Measurements from ENCODE around the gene ZNF423. TPM values are rescaled to one million over a fixed set of nuclear protein-coding genes. Genes with fewer than 3 reads are reported as not detected.

ZNF423 gene
- total RNA-seq, 6 experiments from 2014 or later = 0.43 to 1.2 (median 0.89) TPM

DNA sequence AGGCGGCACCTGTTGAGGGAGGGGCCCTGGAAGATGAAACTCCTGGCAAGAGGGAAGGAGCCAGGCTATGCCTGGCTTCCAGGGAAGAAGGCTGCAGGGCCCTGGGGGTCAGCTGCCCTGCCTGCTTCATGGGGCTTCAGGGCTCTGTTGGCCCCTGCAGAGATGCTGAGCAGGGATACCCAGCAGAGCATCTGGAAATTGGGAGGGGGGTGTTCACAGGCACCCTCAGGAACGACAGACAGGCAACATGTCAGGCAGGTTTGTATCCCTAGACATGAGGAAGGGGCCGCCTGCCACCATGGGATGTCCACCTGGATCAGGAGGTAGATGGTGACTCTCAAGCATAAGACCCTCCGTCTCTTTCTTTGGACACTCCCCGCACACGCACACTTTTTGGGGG is 13.8 kb upstream of the ZNF423 start:
- Histone ChIP-seq H3K4me1 (no peaks in the 10 kb centered on the region), H3K4me3 (no peak overlapping the region), H3K36me3 (no peaks in the 10 kb centered on the region), H3K9me3 (no peaks in the 10 kb centered on the region), H3K27ac (no peak overlapping the region), H3K27me3 (no peaks in the 10 kb centered on the region)
- DNase-seq (no peak), ATAC-seq (no peak)
- whole genome bisulfite sequencing (ENCODE audit: insufficient coverage, low coverage, low lambda C conversion rate, missing lambda C conversion rate) = 100% methylated on average over 2 of the region's 6 CpGs
- TF ChIP-seq POLR2A (IDR thresholded peaks at IDR 0.05) (no peak), CTCF (IDR thresholded peaks at IDR 0.05) (no peak)
- intact Hi-C loops (cut with DNase I) = no loop called here

DNA sequence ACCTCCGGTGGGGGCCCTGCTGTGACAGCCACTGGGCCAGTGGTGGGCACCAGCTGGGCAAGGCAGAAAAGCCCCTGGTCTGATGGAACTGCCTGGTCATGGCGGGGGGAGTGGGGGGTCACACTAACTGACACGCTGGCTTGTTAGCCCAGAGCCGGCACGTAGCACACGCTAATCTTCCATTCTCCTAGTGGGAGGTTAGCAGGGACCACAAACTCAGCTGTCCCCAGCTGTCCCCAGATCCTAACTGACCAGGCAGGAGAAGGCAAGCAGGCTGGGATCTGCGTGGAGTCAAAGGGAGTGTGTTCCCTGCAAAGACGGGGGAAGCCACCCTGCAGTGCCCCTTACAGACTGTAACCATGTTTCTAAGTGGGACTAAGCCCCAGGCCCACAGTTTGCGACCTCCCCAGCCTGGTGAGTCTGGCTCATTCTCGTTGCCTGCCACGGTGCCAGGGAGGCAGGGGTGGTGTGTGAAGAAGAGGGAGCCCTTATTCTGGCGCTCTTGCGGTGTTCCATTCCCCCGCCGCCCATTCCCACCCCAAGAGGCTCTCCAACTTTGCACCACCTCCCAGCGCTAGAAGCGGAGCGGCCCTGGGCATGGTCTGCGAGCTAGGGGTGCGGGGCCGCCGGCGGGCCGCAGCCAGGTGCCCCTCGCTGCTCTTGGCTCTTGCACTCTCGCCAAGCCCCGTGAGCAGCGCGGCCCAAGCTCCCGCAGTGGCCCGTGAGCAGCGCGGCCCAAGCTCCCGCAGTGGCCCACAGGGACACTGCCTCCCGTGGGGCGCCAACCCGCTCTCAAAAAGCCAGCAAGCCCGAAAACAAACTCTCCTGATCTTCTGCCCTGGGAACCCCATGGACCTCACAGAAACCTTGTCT is 12.1 kb upstream of the ZNF423 start:
- no peak overlapping the region for H3K4me3 ChIP-seq
- TF ChIP-seq POLR2A (IDR thresholded peaks at IDR 0.05) = no peak
- no peak for TF ChIP-seq CTCF (IDR thresholded peaks at IDR 0.05)
- no peaks in the 10 kb centered on the region for H3K4me1 ChIP-seq
- intact Hi-C loops (cut with DNase I) = no loop called here
- H3K27me3 ChIP-seq = no peaks in the 10 kb centered on the region
- peak in 1 of 4 donors; percentile 31 for ATAC-seq
- H3K27ac ChIP-seq = no peak overlapping the region
- WGBS (ENCODE audit: insufficient coverage, low coverage, low lambda C conversion rate, missing lambda C conversion rate) = 80% methylated on average over 5 of the region's 38 CpGs
- no peaks in the 10 kb centered on the region for H3K36me3 ChIP-seq
- no peaks in the 10 kb centered on the region for H3K9me3 ChIP-seq
- DNase-seq = no peak

- Histone ChIP-seq H3K9me3 (no peaks in the 10 kb centered on the region), H3K27ac (no peak overlapping the region), H3K36me3 (no peaks in the 10 kb centered on the region), H3K27me3 (no peaks in the 10 kb centered on the region), H3K4me1 (no peaks in the 10 kb centered on the region), H3K4me3 (no peak overlapping the region)
- intact Hi-C loops (cut with DNase I) = no loop called here
- no peak for TF ChIP-seq CTCF (IDR thresholded peaks at IDR 0.05)
- no peak for TF ChIP-seq POLR2A (IDR thresholded peaks at IDR 0.05)
- ATAC-seq (no peak), DNase-seq (no peak)
- 83% methylated on average over 2 of the region's 2 CpGs for WGBS (ENCODE audit: insufficient coverage, low coverage, low lambda C conversion rate, missing lambda C conversion rate)
Measured at GRCh38 chr16:49867234-49867633, 11.3 kb upstream of the ZNF423 start.

GRCh38 chr16:49866595-49867071 is 10.7 kb upstream of the ZNF423 start:
- no peaks in the 10 kb centered on the region for H3K27me3 ChIP-seq
- ATAC-seq (no peak), DNase-seq (no peak)
- TF ChIP-seq POLR2A (IDR thresholded peaks at IDR 0.05) (no peak), CTCF (IDR thresholded peaks at IDR 0.05) (no peak)
- H3K27ac ChIP-seq = no peak overlapping the region
- H3K4me3 ChIP-seq = no peak overlapping the region
- no peaks in the 10 kb centered on the region for H3K4me1 ChIP-seq
- H3K36me3 ChIP-seq = no peaks in the 10 kb centered on the region
- no peaks in the 10 kb centered on the region for H3K9me3 ChIP-seq
- intact Hi-C loops (cut with DNase I) = no loop called here
- WGBS (ENCODE audit: insufficient coverage, low coverage, low lambda C conversion rate, missing lambda C conversion rate) = 61% methylated on average over 3 of the region's 14 CpGs

Data from right lobe of liver (tissue), 6 donors.